ENCODE data around the gene ZNF71. TPM values are rescaled to one million over a fixed set of nuclear protein-coding genes. Genes with fewer than 3 reads are reported as not detected.

ZNF71 gene
- 29.6 TPM for total RNA-seq (ENCODE audit: unreplicated experiment)
- long read RNA-seq, full-length matches to known transcripts = 24 of 27 reads
- long read RNA-seq, partial matches to known transcripts = 1 of 27 reads
- long read RNA-seq, other reads (novel, unspliced or antisense) = 2 of 27 reads

DNA sequence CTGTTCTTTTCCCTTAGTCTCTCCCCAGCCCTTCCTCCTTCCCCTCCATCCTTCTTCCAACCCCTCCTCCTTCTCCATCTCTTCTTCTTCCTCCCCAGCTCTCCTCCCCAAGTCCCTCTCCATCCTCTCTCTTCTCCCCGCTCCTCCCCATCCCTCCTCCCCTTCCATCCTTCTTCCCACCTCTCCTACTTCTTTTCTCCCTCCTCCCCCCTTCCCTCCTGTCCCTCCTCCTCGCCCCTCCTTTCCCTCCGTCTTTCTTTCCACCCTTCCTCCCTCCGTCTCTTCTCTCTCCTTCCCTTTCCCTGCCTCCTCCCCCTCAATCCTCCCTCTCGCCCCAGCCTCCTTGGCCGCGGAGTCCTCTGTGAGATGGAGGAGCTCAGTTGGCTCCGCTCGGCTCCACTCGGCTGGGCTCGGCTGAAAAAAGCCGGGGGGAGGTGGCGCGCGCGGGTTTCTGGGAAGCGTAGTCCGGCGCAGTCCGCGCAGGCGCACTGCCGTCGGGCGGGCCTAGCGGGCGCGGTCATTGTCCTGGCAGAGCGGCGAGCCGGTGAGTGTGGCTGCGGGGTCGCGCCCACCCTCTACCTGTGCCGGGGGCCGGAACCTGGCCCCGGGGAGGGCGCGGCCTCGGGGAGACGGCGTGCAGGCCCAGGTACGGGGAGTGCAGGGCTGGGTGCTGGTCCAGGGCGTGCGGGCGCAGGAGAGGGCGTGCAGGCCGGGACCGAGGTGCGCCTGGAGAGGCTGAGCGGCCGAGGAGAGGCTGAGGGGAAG is at the start of gene ZNF71:
TSS of gene ZNF71 (plus strand) at position 520 of the 765 bp plus-strand sequence. CDS start 6,257 bp downstream, outside the sequence.
- DNase-seq (ENCODE audit: low spot score) = peak; percentile 94
- TF ChIP-seq, protein P1, sequence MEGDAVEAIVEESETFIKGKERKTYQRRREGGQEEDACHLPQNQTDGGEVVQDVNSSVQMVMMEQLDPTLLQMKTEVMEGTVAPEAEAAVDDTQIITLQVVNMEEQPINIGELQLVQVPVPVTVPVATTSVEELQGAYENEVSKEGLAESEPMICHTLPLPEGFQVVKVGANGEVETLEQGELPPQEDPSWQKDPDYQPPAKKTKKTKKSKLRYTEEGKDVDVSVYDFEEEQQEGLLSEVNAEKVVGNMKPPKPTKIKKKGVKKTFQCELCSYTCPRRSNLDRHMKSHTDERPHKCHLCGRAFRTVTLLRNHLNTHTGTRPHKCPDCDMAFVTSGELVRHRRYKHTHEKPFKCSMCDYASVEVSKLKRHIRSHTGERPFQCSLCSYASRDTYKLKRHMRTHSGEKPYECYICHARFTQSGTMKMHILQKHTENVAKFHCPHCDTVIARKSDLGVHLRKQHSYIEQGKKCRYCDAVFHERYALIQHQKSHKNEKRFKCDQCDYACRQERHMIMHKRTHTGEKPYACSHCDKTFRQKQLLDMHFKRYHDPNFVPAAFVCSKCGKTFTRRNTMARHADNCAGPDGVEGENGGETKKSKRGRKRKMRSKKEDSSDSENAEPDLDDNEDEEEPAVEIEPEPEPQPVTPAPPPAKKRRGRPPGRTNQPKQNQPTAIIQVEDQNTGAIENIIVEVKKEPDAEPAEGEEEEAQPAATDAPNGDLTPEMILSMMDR (IDR thresholded peaks at IDR 0.05; ENCODE audit: unreplicated experiment) = no peak
- peaks cover 12% of the 10 kb centered on the region for H3K27me3 Mint-ChIP-seq (ENCODE audit: unreplicated experiment)
- H3K27ac Mint-ChIP-seq (ENCODE audit: unreplicated experiment) = peak within 1 kb of the TSS; percentile 96
- H3K36me3 Mint-ChIP-seq (ENCODE audit: low read depth, unreplicated experiment) = peaks cover 38% of the 10 kb centered on the region
- peaks cover 30% of the 10 kb centered on the region for H3K4me1 Mint-ChIP-seq (ENCODE audit: unreplicated experiment)
- H3K4me3 Mint-ChIP-seq (ENCODE audit: unreplicated experiment) = peak within 1 kb of the TSS; percentile 100
- H3K9me3 Mint-ChIP-seq (ENCODE audit: unreplicated experiment) = peaks cover 27% of the 10 kb centered on the region

DNA sequence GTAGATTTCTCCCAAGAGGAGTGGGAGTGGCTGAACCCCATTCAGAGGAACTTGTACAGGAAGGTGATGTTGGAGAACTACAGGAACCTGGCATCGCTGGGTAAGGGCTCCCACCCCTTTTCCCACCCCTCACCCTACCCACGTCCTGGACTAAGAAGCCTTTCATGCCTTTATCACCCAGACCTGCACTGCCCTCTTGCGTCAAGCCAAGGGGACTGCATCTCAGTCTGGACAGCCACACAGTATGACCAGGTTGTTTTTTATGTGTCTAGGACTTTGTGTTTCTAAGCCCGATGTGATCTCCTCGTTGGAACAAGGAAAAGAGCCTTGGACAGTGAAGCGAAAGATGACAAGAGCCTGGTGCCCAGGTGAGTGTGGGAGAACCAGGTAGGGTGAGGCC is 47.6 kb upstream of the ZNF71 start:
- no peak overlapping the region for H3K4me3 Mint-ChIP-seq (ENCODE audit: unreplicated experiment)
- no peak for DNase-seq (ENCODE audit: low spot score)
- peaks cover 8% of the 10 kb centered on the region for H3K27me3 Mint-ChIP-seq (ENCODE audit: unreplicated experiment)
- TF ChIP-seq, protein P1 (IDR thresholded peaks at IDR 0.05; ENCODE audit: unreplicated experiment) = no peak
- H3K4me1 Mint-ChIP-seq (ENCODE audit: unreplicated experiment) = no peaks in the 10 kb centered on the region
- H3K36me3 Mint-ChIP-seq (ENCODE audit: low read depth, unreplicated experiment) = peaks cover 47% of the 10 kb centered on the region
- no peak overlapping the region for H3K27ac Mint-ChIP-seq (ENCODE audit: unreplicated experiment)
- H3K9me3 Mint-ChIP-seq (ENCODE audit: unreplicated experiment) = peaks cover 28% of the 10 kb centered on the region

DNA sequence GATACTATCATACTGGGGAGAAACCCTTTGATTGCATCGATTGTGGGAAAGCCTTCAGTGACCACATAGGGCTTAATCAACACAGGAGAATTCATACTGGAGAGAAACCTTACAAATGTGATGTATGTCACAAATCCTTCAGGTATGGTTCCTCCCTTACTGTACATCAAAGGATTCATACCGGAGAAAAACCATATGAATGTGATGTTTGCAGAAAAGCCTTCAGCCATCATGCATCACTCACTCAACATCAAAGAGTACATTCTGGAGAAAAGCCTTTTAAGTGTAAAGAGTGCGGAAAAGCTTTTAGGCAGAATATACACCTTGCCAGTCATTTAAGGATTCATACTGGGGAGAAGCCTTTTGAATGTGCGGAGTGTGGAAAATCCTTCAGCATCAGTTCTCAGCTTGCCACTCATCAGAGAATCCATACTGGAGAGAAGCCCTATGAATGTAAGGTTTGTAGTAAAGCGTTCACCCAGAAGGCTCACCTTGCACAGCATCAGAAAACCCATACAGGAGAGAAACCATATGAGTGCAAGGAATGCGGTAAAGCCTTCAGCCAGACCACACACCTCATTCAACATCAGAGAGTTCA is 40.7 kb upstream of the ZNF71 start:
- TF ChIP-seq, protein P1 (IDR thresholded peaks at IDR 0.05; ENCODE audit: unreplicated experiment) = no peak
- DNase-seq (ENCODE audit: low spot score) = no peak
- no peaks in the 10 kb centered on the region for H3K4me1 Mint-ChIP-seq (ENCODE audit: unreplicated experiment)

DNA sequence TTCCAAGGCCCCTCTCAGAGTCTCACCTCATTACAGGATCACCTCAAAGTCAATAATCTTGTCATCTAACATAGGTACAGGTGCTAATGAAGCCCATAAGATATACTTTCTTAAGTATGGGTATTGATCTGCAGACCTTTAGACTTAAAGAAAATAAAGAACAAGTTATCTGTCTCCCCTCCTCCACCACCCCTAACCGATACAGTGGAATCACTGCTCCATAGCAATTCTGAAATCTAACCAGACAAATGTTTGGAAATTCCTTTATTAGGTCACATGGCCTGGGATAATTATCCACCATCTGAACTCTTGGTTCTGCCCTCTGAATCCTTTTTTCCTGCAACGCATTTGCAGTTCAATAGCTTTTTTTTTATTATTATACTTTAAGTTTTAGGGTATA is 32.3 kb upstream of the ZNF71 start:
- TF ChIP-seq, protein P1 (IDR thresholded peaks at IDR 0.05; ENCODE audit: unreplicated experiment) = no peak
- H3K9me3 Mint-ChIP-seq (ENCODE audit: unreplicated experiment) = peaks cover 41% of the 10 kb centered on the region
- DNase-seq (ENCODE audit: low spot score) = no peak
- H3K27ac Mint-ChIP-seq (ENCODE audit: unreplicated experiment) = no peak overlapping the region
- no peak overlapping the region for H3K4me3 Mint-ChIP-seq (ENCODE audit: unreplicated experiment)
- H3K36me3 Mint-ChIP-seq (ENCODE audit: low read depth, unreplicated experiment) = peaks cover 45% of the 10 kb centered on the region
- H3K4me1 Mint-ChIP-seq (ENCODE audit: unreplicated experiment) = no peaks in the 10 kb centered on the region
- H3K27me3 Mint-ChIP-seq (ENCODE audit: unreplicated experiment) = peaks cover 6% of the 10 kb centered on the region

More for the DNA sequence above, 40.7 kb upstream of the ZNF71 start:
- H3K27ac Mint-ChIP-seq (ENCODE audit: unreplicated experiment) = no peak overlapping the region
- peaks cover 1% of the 10 kb centered on the region for H3K27me3 Mint-ChIP-seq (ENCODE audit: unreplicated experiment)
- peaks cover 41% of the 10 kb centered on the region for H3K36me3 Mint-ChIP-seq (ENCODE audit: low read depth, unreplicated experiment)
- peak overlapping the region; percentile 68 for H3K4me3 Mint-ChIP-seq (ENCODE audit: unreplicated experiment)
- H3K9me3 Mint-ChIP-seq (ENCODE audit: unreplicated experiment) = peaks cover 33% of the 10 kb centered on the region

DNA sequence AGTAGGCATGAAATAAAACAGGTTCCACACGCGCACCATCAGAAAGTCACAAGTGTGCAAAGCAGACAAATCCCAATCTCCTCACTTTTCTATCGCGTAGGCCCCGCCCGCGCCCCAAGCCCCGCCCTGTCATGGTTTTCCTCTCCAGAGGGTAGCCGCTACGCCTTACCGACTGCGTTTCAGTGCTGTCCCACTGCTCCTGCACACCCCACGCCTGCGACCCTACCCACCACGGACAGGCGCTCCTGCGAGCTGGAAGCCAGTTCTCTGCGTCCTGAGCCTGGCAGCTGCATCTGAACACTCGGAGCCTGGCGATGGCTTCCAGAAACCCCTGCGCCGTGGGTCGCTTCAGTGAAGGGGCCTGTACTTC is 28.2 kb upstream of the ZNF71 start:
- Mint-ChIP-seq H3K4me3 (ENCODE audit: unreplicated experiment) (peak overlapping the region; percentile 97), H3K27ac (ENCODE audit: unreplicated experiment) (no peak overlapping the region), H3K4me1 (ENCODE audit: unreplicated experiment) (no peaks in the 10 kb centered on the region), H3K36me3 (ENCODE audit: low read depth, unreplicated experiment) (peaks cover 76% of the 10 kb centered on the region), H3K27me3 (ENCODE audit: unreplicated experiment) (peaks cover 4% of the 10 kb centered on the region), H3K9me3 (ENCODE audit: unreplicated experiment) (peaks cover 51% of the 10 kb centered on the region)
- TF ChIP-seq, protein P1 (IDR thresholded peaks at IDR 0.05; ENCODE audit: unreplicated experiment) = no peak
- DNase-seq (ENCODE audit: low spot score) = peak; percentile 30
